Loucy (cell line): ENCODE data around the gene R3HDML.
"Not testable (repeated sequence)": the region's sequence is repeated elsewhere in the genome, so short reads cannot be mapped to it uniquely, and the experiment has no call there.

ENCODE experiments used
- H2AFZ ChIP-seq: fragments of 200-600 bp; sonication (generic); 2 replicates; pipeline ENCODE4 v1.6.0; 2016; ENCODE audit warnings: antibody characterized with exemption, mild to moderate bottlenecking, low read length, moderate library complexity
- H3F3A ChIP-seq: fragments of 200-600 bp; 2 replicates; pipeline ENCODE4 v1.6.0; 2016; ENCODE audit warnings: antibody characterized with exemption, low read depth, mild to moderate bottlenecking
- H3K27me3 ChIP-seq: fragments of 200-600 bp; sonication (generic); 2 replicates; pipeline ENCODE4 v1.6.1; 2014; ENCODE audit warnings: low read length, mild to moderate bottlenecking; ENCODE audit not compliant: insufficient read depth, poor library complexity, severe bottlenecking
- H3K36me3 ChIP-seq: fragments of 200-600 bp; sonication (generic); 2 replicates; pipeline ENCODE4 v1.6.1; 2016; ENCODE audit warnings: low read length; ENCODE audit not compliant: insufficient read depth
- H3K4me1 ChIP-seq: fragments of 200-600 bp; sonication (generic); 2 replicates; pipeline ENCODE4 v1.5.1; 2014; ENCODE audit warnings: low read length, mild to moderate bottlenecking; ENCODE audit not compliant: insufficient read depth, poor library complexity, severe bottlenecking
- H3K4me2 ChIP-seq: fragments of 200-600 bp; sonication (generic); 2 replicates; pipeline ENCODE4 v1.6.0; 2014; ENCODE audit warnings: antibody characterized with exemption, low read length, low read depth, mild to moderate bottlenecking; ENCODE audit not compliant: poor library complexity, severe bottlenecking
- H3K4me3 ChIP-seq: fragments of 200-600 bp; sonication (generic); 2 replicates; pipeline ENCODE4 v1.5.1; 2014; ENCODE audit warnings: low read length, mild to moderate bottlenecking, mixed read lengths; ENCODE audit not compliant: poor library complexity, severe bottlenecking
- H3K79me2 ChIP-seq: fragments of 200-600 bp; sonication (generic); 2 replicates; pipeline ENCODE4 v1.6.1; 2014; ENCODE audit warnings: low read length; ENCODE audit not compliant: insufficient read depth
- H3K9ac ChIP-seq: fragments of 200-600 bp; sonication (generic); 2 replicates; pipeline ENCODE4 v1.6.0; 2014; ENCODE audit warnings: mild to moderate bottlenecking, low read depth, low read length, moderate library complexity; ENCODE audit not compliant: poor library complexity, severe bottlenecking
- H3K9me2 ChIP-seq: fragments of 200-600 bp; sonication (generic); replicated peaks from 2 replicates; pipeline ENCODE4 v1.6.1; 2016; ENCODE audit warnings: low read depth, low read length, mixed read lengths
- H3K9me3 ChIP-seq: fragments of 200-600 bp; sonication (generic); 2 replicates; pipeline ENCODE4 v1.6.1; 2014; ENCODE audit warnings: mild to moderate bottlenecking, antibody characterized with exemption, low read length, low read depth; ENCODE audit not compliant: insufficient read depth
- H4K20me1 ChIP-seq: fragments of 200-600 bp; sonication (generic); 2 replicates; pipeline ENCODE4 v1.6.0; 2014; ENCODE audit warnings: antibody characterized with exemption, low read length, mild to moderate bottlenecking; ENCODE audit not compliant: insufficient read depth, poor library complexity, severe bottlenecking
- EZH2phosphoT487 ChIP-seq: fragments of 200-600 bp; IDR thresholded peaks from 2 replicates; pipeline ENCODE4 v1.6.1; 2018; ENCODE audit warnings: antibody characterized with exemption, mild to moderate bottlenecking, moderate library complexity, borderline replicate concordance
- TF ChIP-seq, protein P1 (sequence below): fragments of 200-600 bp; sonication (generic); conservative IDR thresholded peaks from 2 replicates; pipeline ENCODE4 v1.5.1; 2014; ENCODE audit warnings: mild to moderate bottlenecking, antibody characterized with exemption, low read length

R3HDML gene

DNA sequence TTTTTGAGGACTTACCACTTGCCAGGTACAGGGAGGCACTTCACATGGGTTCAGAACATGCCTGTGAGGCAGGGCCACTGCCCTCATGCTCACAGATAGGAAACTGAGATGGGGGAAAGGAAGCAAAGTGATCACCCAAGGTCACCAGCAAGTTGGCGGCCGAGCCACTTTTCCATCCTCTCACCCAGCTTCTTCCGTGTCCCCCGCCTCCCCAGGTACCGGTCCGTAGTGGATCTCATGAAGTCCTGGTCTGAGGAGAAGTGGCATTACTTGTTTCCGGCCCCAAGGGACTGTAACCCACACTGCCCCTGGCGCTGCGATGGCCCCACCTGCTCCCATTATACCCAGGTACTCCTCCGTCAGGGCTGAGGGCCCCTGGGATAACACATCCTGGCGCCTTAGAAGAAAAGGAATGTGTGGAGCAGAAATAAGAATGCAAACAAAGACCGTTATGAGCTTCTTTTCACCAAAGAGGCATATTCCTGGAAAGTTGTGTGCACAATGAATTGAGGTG, 6.4 kb downstream of the R3HDML start:
- no peaks in the 10 kb centered on the region for H3K36me3 ChIP-seq
- no peak overlapping the region for H2AFZ ChIP-seq
- no peak overlapping the region for H3K9ac ChIP-seq
- no peak overlapping the region for H3K4me2 ChIP-seq
- H3K4me1 ChIP-seq: no peaks in the 10 kb centered on the region
- no peaks in the 10 kb centered on the region for H3K79me2 ChIP-seq
- H3K4me3 ChIP-seq: no peak overlapping the region
- no peaks in the 10 kb centered on the region for H4K20me1 ChIP-seq
- H3K9me3 ChIP-seq: no peaks in the 10 kb centered on the region
- no peaks in the 10 kb centered on the region for H3F3A ChIP-seq
- no peaks in the 10 kb centered on the region for H3K27me3 ChIP-seq
- TF ChIP-seq, protein P1, sequence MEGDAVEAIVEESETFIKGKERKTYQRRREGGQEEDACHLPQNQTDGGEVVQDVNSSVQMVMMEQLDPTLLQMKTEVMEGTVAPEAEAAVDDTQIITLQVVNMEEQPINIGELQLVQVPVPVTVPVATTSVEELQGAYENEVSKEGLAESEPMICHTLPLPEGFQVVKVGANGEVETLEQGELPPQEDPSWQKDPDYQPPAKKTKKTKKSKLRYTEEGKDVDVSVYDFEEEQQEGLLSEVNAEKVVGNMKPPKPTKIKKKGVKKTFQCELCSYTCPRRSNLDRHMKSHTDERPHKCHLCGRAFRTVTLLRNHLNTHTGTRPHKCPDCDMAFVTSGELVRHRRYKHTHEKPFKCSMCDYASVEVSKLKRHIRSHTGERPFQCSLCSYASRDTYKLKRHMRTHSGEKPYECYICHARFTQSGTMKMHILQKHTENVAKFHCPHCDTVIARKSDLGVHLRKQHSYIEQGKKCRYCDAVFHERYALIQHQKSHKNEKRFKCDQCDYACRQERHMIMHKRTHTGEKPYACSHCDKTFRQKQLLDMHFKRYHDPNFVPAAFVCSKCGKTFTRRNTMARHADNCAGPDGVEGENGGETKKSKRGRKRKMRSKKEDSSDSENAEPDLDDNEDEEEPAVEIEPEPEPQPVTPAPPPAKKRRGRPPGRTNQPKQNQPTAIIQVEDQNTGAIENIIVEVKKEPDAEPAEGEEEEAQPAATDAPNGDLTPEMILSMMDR: no peak
- TF ChIP-seq EZH2phosphoT487: no peak
- no peaks in the 10 kb centered on the region for H3K9me2 ChIP-seq

DNA sequence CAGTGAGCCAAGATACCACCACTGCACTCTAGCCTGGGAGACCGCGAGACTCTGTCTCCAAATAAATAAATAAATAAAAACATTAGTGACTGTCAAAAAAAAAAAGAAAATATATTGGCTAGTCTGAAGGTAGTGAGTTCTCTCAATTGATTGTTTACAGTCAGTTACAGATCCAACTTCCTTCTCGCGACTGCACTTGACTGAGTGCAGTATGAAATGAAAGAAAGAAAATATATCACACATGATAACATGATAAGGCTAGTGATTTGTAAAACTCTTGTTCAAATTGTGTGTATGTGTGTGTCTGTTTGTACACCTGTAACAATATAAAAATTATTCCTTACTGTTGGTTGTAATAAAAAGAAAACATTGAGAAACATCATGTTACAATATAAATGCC, 7.9 kb downstream of the R3HDML start:
- Histone ChIP-seq H3K4me2 (no peak overlapping the region), H3K79me2 (no peaks in the 10 kb centered on the region), H3K27me3 (no peaks in the 10 kb centered on the region), H2AFZ (no peak overlapping the region), H3F3A (no peaks in the 10 kb centered on the region), H3K36me3 (no peaks in the 10 kb centered on the region), H3K9ac (no peak overlapping the region), H3K9me3 (no peaks in the 10 kb centered on the region), H3K4me3 (no peak overlapping the region), H3K4me1 (no peaks in the 10 kb centered on the region), H3K9me2 (no peaks in the 10 kb centered on the region), H4K20me1 (no peaks in the 10 kb centered on the region)
- TF ChIP-seq, protein P1: no peak
- no peak for TF ChIP-seq EZH2phosphoT487

DNA sequence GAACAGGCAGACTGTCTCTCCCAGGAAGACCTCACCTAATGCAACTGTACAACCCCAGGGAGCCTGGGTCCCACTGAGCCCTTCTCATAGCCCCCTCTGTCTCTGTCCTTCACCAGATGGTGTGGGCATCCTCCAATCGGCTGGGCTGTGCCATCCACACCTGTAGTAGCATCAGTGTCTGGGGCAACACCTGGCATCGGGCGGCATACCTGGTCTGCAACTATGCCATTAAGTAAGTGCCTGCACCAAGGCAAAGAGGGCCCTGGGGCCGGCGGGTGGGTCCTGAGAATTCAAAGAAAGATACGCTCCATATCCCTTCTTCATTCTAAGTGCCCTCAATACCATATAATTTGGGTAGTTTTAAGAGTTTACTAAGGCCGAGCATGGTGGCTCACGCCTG, 8.3 kb downstream of the R3HDML start:
- H3K4me3 ChIP-seq: no peak overlapping the region
- no peaks in the 10 kb centered on the region for H3K9me2 ChIP-seq
- H3K27me3 ChIP-seq: no peaks in the 10 kb centered on the region
- H3K36me3 ChIP-seq: no peaks in the 10 kb centered on the region
- no peak overlapping the region for H2AFZ ChIP-seq
- H3F3A ChIP-seq: no peaks in the 10 kb centered on the region
- H3K9ac ChIP-seq: no peak overlapping the region
- no peaks in the 10 kb centered on the region for H3K9me3 ChIP-seq
- TF ChIP-seq, protein P1: no peak
- TF ChIP-seq EZH2phosphoT487: no peak
- H4K20me1 ChIP-seq: no peaks in the 10 kb centered on the region
- no peak overlapping the region for H3K4me2 ChIP-seq
- no peaks in the 10 kb centered on the region for H3K4me1 ChIP-seq
- no peaks in the 10 kb centered on the region for H3K79me2 ChIP-seq

DNA sequence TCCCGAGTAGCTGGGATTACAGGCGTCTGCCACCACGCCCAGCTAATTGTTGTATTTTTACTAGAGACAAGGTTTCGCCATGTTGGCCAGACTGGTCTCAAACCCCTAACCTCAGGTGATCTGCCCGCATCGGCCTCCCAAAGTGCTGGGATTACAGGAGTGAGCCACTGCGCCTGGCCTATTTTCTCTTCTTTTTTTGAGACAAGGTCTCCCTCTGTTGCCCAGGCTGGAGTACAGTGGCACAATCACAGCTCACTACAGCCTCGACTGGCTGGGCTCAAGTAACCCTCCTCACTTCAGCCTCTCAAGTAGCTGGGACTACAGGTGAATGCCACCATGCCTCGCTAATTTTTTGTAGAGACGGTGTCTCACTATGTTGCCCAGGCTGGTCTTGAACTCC, 9.1 kb downstream of the R3HDML start:
- not testable (repeated sequence) for H3K9me3 ChIP-seq, H3F3A ChIP-seq, H3K9ac ChIP-seq, H3K27me3 ChIP-seq, H2AFZ ChIP-seq, H3K36me3 ChIP-seq, H3K4me3 ChIP-seq, H3K9me2 ChIP-seq, H3K79me2 ChIP-seq, H3K4me2 ChIP-seq, H3K4me1 ChIP-seq, H4K20me1 ChIP-seq
